A673 (cell line): Measurements from ENCODE around the gene GPR176. TPM values are rescaled to one million over a fixed set of nuclear protein-coding genes. Genes with fewer than 3 reads are reported as not detected.

Experiments used
- BruUV-seq: library from RNA; stranded (reverse); fragments of 400-500 nt; replicated peaks from 2 replicates; lab custom pipeline; 2021; lab: Mats Ljungman, UMichigan
- CTCF ChIA-PET: fragments of 300-600 bp; sonication (Branson Sonifier 250); formaldehyde crosslinking; loops from one replicate; lab custom pipeline; 2022; ENCODE audit warnings: antibody characterized with exemption; lab: Charles Lee
- POLR2A ChIA-PET: fragments of 300-600 bp; sonication (Branson Sonifier 250); formaldehyde crosslinking; loops from one replicate; lab custom pipeline; 2022; ENCODE audit warnings: antibody characterized with exemption; ENCODE audit not compliant: low non-redundant PET; lab: Charles Lee
- DNase-seq: peaks from one replicate; pipeline ENCODE4 v3.0.0-alpha.2; 2015; ENCODE audit warnings: low spot score
- H3K27ac ChIP-seq: fragments of 200-600 bp; sonication (generic); 2 replicates; pipeline ENCODE4 v1.5.1; 2016; ENCODE audit warnings: mixed run types, low read depth, mild to moderate bottlenecking, mixed read lengths, antibody characterized with exemption, low read length; ENCODE audit not compliant: poor library complexity, severe bottlenecking
- H3K27me3 ChIP-seq: fragments of 200-600 bp; sonication (generic); replicated peaks from 2 replicates; pipeline ENCODE4 v1.6.1; 2017; ENCODE audit warnings: mixed run types, low read depth, mild to moderate bottlenecking, mixed read lengths, antibody characterized with exemption, low read length; ENCODE audit not compliant: insufficient read depth, poor library complexity
- H3K36me3 ChIP-seq: fragments of 200-600 bp; sonication (generic); 2 replicates; pipeline ENCODE4 v1.6.1; 2016; ENCODE audit warnings: mixed run types, mild to moderate bottlenecking, mixed read lengths, antibody characterized with exemption, low read length; ENCODE audit not compliant: insufficient read depth, poor library complexity, severe bottlenecking
- H3K4me1 ChIP-seq: fragments of 200-600 bp; sonication (generic); 2 replicates; pipeline ENCODE4 v1.6.1; 2017; ENCODE audit warnings: mixed run types, mild to moderate bottlenecking, mixed read lengths, antibody characterized with exemption, low read length; ENCODE audit not compliant: insufficient read depth, poor library complexity, severe bottlenecking
- H3K4me3 ChIP-seq: fragments of 200-600 bp; sonication (generic); 2 replicates; pipeline ENCODE4 v1.5.1; 2016; ENCODE audit warnings: low read depth, mixed run types, mild to moderate bottlenecking, mixed read lengths, low read length; ENCODE audit not compliant: poor library complexity, severe bottlenecking
- H3K9me3 ChIP-seq: fragments of 200-600 bp; sonication (generic); 2 replicates; pipeline ENCODE4 v1.6.1; 2016; ENCODE audit warnings: mixed run types, low read depth, mild to moderate bottlenecking, mixed read lengths, antibody characterized with exemption, low read length; ENCODE audit not compliant: poor library complexity, severe bottlenecking
- EZH2 ChIP-seq: fragments of 200-600 bp; sonication (generic); IDR thresholded peaks from 2 replicates; pipeline ENCODE4 v1.6.1; 2017; ENCODE audit warnings: borderline replicate concordance, low read depth, mild to moderate bottlenecking, mixed read lengths, antibody characterized with exemption, low read length; ENCODE audit not compliant: poor library complexity, severe bottlenecking
- intact Hi-C: fragments of 100-400 bp; cut with micrococcal nuclease; formaldehyde crosslinking; loops from one replicate; pipeline ENCODE4 v1.10.0; 2022; ENCODE audit not compliant: unreplicated experiment
- total RNA-seq: library from RNA; stranded (reverse); gene quantifications from 2 replicates; pipeline ENCODE4 v1.2.3, GENCODE V29; 2021
- TF ChIP-seq, protein P1 (sequence below): fragments of 300-800, 200-600 bp; sonication (generic); conservative IDR thresholded peaks from 2 replicates; pipeline ENCODE4 v1.5.1; 2017; ENCODE audit warnings: low read depth, mild to moderate bottlenecking, antibody characterized with exemption, low read length, moderate library complexity, mixed read lengths

Gene GPR176
- total RNA-seq, 1 experiment from 2014 or later = 5.6 TPM

- peaks cover 27% of the 10 kb centered on the region for H3K4me1 ChIP-seq
- H3K27ac ChIP-seq = no peak overlapping the region
- H3K36me3 ChIP-seq = no peaks in the 10 kb centered on the region
- no peaks in the 10 kb centered on the region for H3K9me3 ChIP-seq
- no peak overlapping the region for H3K4me3 ChIP-seq
- ChIA-PET POLR2A (no interaction called here), CTCF (no interaction called here)
- BruUV-seq = no TSS peak
- TF ChIP-seq, protein P1, sequence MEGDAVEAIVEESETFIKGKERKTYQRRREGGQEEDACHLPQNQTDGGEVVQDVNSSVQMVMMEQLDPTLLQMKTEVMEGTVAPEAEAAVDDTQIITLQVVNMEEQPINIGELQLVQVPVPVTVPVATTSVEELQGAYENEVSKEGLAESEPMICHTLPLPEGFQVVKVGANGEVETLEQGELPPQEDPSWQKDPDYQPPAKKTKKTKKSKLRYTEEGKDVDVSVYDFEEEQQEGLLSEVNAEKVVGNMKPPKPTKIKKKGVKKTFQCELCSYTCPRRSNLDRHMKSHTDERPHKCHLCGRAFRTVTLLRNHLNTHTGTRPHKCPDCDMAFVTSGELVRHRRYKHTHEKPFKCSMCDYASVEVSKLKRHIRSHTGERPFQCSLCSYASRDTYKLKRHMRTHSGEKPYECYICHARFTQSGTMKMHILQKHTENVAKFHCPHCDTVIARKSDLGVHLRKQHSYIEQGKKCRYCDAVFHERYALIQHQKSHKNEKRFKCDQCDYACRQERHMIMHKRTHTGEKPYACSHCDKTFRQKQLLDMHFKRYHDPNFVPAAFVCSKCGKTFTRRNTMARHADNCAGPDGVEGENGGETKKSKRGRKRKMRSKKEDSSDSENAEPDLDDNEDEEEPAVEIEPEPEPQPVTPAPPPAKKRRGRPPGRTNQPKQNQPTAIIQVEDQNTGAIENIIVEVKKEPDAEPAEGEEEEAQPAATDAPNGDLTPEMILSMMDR = no peak
- TF ChIP-seq EZH2 = no peak
- intact Hi-C loops = no loop called here
- no peaks in the 10 kb centered on the region for H3K27me3 ChIP-seq
- DNase-seq = no peak
Observed at GRCh38 chr15:39845582-39845981, 74.5 kb downstream of the GPR176 start.

DNA sequence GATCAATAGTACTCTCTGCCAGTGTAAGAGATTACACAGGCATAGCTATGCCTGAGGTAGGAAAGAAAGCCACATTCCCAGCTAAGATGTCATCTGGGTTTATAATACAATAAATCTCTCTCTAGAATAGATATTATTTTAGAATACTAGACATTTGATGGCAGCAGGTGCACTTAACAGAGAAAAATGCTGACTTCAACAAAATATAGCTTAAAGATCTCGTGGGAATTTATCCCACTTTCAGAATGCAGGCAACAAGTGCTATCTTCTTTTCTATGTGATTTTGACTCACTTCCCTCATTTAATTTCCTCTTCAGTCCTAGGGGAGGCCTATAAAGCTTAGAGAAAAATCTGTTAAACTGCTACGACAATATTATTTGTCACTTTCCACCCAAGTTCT lies 76.5 kb downstream of the GPR176 start:
- H3K27ac ChIP-seq = no peak overlapping the region
- H3K9me3 ChIP-seq = no peaks in the 10 kb centered on the region
- peak; percentile 16 for DNase-seq
- no peak overlapping the region for H3K4me3 ChIP-seq
- H3K4me1 ChIP-seq = peaks cover 27% of the 10 kb centered on the region
- TF ChIP-seq EZH2 = no peak
- H3K27me3 ChIP-seq = no peaks in the 10 kb centered on the region
- no peaks in the 10 kb centered on the region for H3K36me3 ChIP-seq
- intact Hi-C loops = no loop called here
- BruUV-seq = no TSS peak
- POLR2A ChIA-PET = no interaction called here
- CTCF ChIA-PET = no interaction called here

DNA sequence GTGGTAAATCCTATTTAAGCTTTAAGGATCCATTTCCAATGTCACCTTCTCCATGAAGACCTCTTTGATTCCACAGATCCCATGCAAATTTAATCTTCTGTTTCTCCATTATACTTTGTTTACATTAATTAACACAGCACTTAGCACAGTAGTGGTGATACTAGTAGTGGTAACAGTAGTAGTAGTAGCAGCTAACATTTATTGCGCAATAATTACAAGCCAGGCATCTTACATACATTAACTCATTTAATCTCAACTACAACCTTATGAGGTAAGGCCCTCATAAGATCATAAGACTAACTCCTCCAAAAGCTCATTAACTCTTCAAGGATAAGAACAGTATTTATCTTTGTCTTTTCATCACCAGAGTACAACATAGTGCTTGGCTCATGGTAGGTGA lies 82.6 kb downstream of the GPR176 start:
- ChIA-PET POLR2A (no interaction called here), CTCF (no interaction called here)
- DNase-seq = no peak
- H3K9me3 ChIP-seq = no peaks in the 10 kb centered on the region
- peaks cover 30% of the 10 kb centered on the region for H3K4me1 ChIP-seq
- TF ChIP-seq, protein P1 = no peak
- TF ChIP-seq EZH2 = no peak
- H3K4me3 ChIP-seq = no peak overlapping the region
- intact Hi-C loops = no loop called here
- H3K36me3 ChIP-seq = no peaks in the 10 kb centered on the region
- no peak overlapping the region for H3K27ac ChIP-seq
- BruUV-seq = no TSS peak
- no peaks in the 10 kb centered on the region for H3K27me3 ChIP-seq

DNA sequence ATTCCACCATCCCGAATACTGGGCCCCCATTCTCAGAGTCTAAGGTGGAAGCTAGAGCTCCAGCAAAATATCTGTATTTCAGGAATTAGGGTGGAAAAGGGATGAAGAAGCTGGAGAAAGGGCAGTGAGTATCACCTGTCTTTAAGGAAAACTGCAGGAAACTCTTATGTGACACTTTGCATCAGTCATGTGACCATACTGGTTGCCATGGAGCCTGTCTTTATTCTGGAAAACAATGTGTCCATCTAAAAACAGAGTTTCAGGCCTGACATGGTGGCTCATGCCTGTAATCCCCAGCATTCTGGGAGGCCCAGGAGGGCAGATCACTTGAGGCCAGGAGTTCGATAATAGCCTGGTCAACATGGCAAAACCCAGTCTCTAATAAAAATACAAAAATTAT lies 84.5 kb downstream of the GPR176 start:
- BruUV-seq = no TSS peak
- TF ChIP-seq, protein P1 = no peak
- no peak for TF ChIP-seq EZH2
- ChIA-PET CTCF (no interaction called here), POLR2A (no interaction called here)
- Histone ChIP-seq H3K27me3 (no peaks in the 10 kb centered on the region), H3K36me3 (no peaks in the 10 kb centered on the region), H3K4me3 (no peak overlapping the region), H3K27ac (no peak overlapping the region), H3K9me3 (no peaks in the 10 kb centered on the region), H3K4me1 (peaks cover 18% of the 10 kb centered on the region)
- intact Hi-C loops = no loop called here
- no peak for DNase-seq
